GM23338 (cell line): ENCODE measurements around the gene GRIN2A.

Experiments
- CREB1 ChIP-seq: fragments of 250-450 bp; sonication (Bioruptor Pico); IDR thresholded peaks from 2 replicates; pipeline ENCODE4 v1.5.0; 2020; ENCODE audit warnings: low read depth, mild to moderate bottlenecking, moderate library complexity
- CTCF ChIP-seq, 2 experiments: fragments of 200-600 bp in 1 of 2; sonication (generic) in 1 of 2; conservative IDR thresholded peaks; 2 replicates each; pipeline versions ENCODE4 v1.5.1 to v1.6.1; 2016 to 2017; ENCODE audit warnings: antibody characterized with exemption in 2 of 2, low read depth in 2 of 2, mild to moderate bottlenecking in 2 of 2, moderate library complexity in 1 of 2
- ETS1 ChIP-seq: IDR thresholded peaks from 2 replicates; pipeline ENCODE4 v1.6.1; 2016; ENCODE audit warnings: antibody characterized with exemption
- EZH2 ChIP-seq: fragments of 200-600 bp; sonication (generic); IDR thresholded peaks from one replicate; pipeline ENCODE4 v1.8.0; 2017; ENCODE audit warnings: antibody characterized with exemption, mild to moderate bottlenecking, low read depth; ENCODE audit not compliant: unreplicated experiment
- EZH2phosphoT487 ChIP-seq: fragments of 200-600 bp; sonication (generic); IDR thresholded peaks from one replicate; pipeline ENCODE4 v1.8.1; 2018; ENCODE audit warnings: antibody characterized with exemption; ENCODE audit not compliant: unreplicated experiment
- JUNB ChIP-seq: IDR thresholded peaks from one replicate; pipeline ENCODE4 v1.6.1; 2016; ENCODE audit warnings: antibody characterized with exemption; ENCODE audit not compliant: unreplicated experiment
- NANOG ChIP-seq: IDR thresholded peaks from 2 replicates; pipeline ENCODE4 v1.6.1; 2016; ENCODE audit warnings: antibody characterized with exemption, borderline replicate concordance
- POLR2AphosphoS5 ChIP-seq: IDR thresholded peaks from 2 replicates; pipeline ENCODE4 v1.6.1; 2016; ENCODE audit warnings: antibody characterized with exemption, low read depth
- REST ChIP-seq: IDR thresholded peaks from one replicate; pipeline ENCODE4 v1.6.1; 2018; ENCODE audit warnings: antibody characterized with exemption; ENCODE audit not compliant: unreplicated experiment
- ZNF114 ChIP-seq: fragments of 250-450 bp; sonication (Bioruptor Pico); IDR thresholded peaks from 2 replicates; pipeline ENCODE4 v1.5.0; 2020; ENCODE audit warnings: mild to moderate bottlenecking, moderate library complexity
- ZNF331 ChIP-seq: fragments of 250-450 bp; sonication (Bioruptor Pico); IDR thresholded peaks from 2 replicates; pipeline ENCODE4 v1.5.0; 2020; ENCODE audit warnings: low read depth, mild to moderate bottlenecking, moderate library complexity
- ZNF462 ChIP-seq: fragments of 250-450 bp; sonication (Bioruptor Pico); IDR thresholded peaks from 2 replicates; pipeline ENCODE4 v1.5.0; 2020; ENCODE audit warnings: mild to moderate bottlenecking, moderate library complexity

GRCh38 chr16:9817586-9817985, 364.6 kb downstream of the GRIN2A start:
- TF ChIP-seq CTCF (conservative IDR thresholded peaks at IDR 0.05; ENCODE audit: low read depth in 2 of 2) = no peak
- no peak for TF ChIP-seq EZH2
- no peak for TF ChIP-seq CREB1 (CRISPR knock-in tag)
- no peak for TF ChIP-seq POLR2AphosphoS5
- no peak for TF ChIP-seq EZH2phosphoT487
- TF ChIP-seq REST = no peak
- no peak for TF ChIP-seq ETS1
- no peak for TF ChIP-seq NANOG
- no peak for TF ChIP-seq ZNF114 (CRISPR knock-in tag)
- no peak for TF ChIP-seq ZNF462 (CRISPR knock-in tag)
- no peak for TF ChIP-seq JUNB
- TF ChIP-seq ZNF331 (CRISPR knock-in tag) = no peak
